Esophagus muscularis mucosa (tissue), 4 donors: ENCODE measurements around the gene GRIN3B.
"Not testable (repeated sequence)": the region's sequence is repeated elsewhere in the genome, so short reads cannot be mapped to it uniquely, and the experiment has no call there.

Source experiments
- CTCF ChIP-seq, 3 experiments: fragments of 200-600 bp in 2 of 3; fragments of 450-650 bp in 1 of 3; sonication (generic) in 2 of 3; IDR thresholded peaks; one replicate each; pipeline ENCODE4 v1.5.1; 2017 to 2019; ENCODE audit warnings: antibody characterized with exemption in 3 of 3, mild to moderate bottlenecking in 2 of 3, moderate library complexity in 1 of 3
- EP300 ChIP-seq: sonication (generic); formaldehyde crosslinking; IDR thresholded peaks from one replicate; pipeline ENCODE4 v1.6.1; 2017; ENCODE audit warnings: antibody characterized with exemption
- POLR2AphosphoS5 ChIP-seq, 2 donors: sonication (generic); formaldehyde crosslinking; IDR thresholded peaks; one replicate each; pipeline ENCODE4 v1.6.1; 2017; ENCODE audit warnings: antibody characterized with exemption in 2 of 2

- TF ChIP-seq CTCF (IDR thresholded peaks at IDR 0.05); POLR2AphosphoS5 (IDR thresholded peaks at IDR 0.05); EP300: not testable (repeated sequence)
Observed at GRCh38 chr19:1025080-1025479, 24.9 kb downstream of the GRIN3B start.
